ACHN (cell line): Measurements from ENCODE around the gene TAS2R8.

Experiments used
- DNase-seq: peaks from one replicate; pipeline ENCODE4 v3.0.0-alpha.2; 2015
- in situ Hi-C: cut with HindIII; loops from 2 replicates; pipeline ENCODE4 v1.10.0; 2017; ENCODE audit warnings: low sequenced_read_pairs, low pct_ligation_motif_present, low pct_unique_long_range_greater_than_20kb

Gene TAS2R8

DNA sequence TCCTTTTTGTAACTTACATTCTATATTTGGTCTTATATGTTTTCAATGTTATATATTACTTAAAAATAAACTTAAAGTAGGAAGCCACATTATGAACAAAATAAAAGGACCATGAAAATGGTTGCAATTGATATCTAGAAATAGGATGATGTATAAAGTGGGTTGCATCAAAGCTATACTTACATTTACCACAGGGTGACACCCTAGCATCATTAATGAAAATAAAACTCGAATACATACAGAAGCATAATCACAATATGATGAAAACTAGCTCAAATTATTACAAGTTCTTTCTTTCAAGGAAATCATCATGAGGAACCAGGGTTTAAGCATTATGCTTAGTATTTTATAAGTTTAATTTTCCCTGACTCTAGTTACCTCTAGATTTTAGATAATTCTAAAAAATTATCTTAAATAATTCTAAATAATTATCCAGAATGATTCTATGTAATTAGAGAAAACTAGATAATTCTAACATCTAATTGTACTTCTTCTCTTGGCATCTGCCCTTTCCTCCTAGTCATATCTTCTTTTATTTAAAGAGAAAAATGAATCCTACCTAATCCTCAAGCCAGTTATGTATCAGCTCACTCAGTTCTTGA, 35.9 kb downstream of the TAS2R8 start:
- in situ Hi-C loops = no loop called here
- peak; percentile 60 for DNase-seq

GRCh38 chr12:10759657-10760056, 47.4 kb downstream of the TAS2R8 start:
- no peak for DNase-seq
- in situ Hi-C loops = no loop called here

DNA sequence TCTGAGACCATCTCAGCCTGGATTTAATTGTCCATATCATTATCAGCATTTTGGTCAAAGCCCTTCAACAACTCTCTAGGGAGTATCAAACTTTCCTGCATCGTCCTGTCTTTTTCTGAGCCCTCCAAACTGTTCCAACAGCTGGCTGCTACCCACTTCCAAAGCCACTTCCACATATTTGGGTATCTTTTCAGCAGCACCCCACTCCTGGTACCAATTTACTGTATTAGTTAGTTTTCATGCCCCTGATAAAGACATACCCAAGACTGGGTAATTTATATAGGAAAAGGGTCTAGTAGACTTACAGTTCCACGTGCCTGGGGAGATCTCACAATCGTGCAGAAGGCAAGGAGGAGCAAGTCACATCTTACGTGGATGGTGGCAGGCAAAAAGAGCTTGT, 50.9 kb downstream of the TAS2R8 start:
- in situ Hi-C loops = no loop called here
- no peak for DNase-seq
